Fibroblast of gingiva (primary cell): ENCODE data around the gene GRK5.

ENCODE experiments used
- DNase-seq: peaks from one replicate; pipeline ENCODE4 v3.0.0-alpha.2; 2011; ENCODE audit warnings: low read depth

The GRK5 gene

GRCh38 chr10:119406601-119407253, 199.4 kb downstream of the GRK5 start:
- DNase-seq = no peak

- DNase-seq = no peak
Measured at GRCh38 chr10:119407254-119407777, 199.9 kb downstream of the GRK5 start.

GRCh38 chr10:119408072-119408471, 200.7 kb downstream of the GRK5 start:
- no peak for DNase-seq

- no peak for DNase-seq
Measured at GRCh38 chr10:119408969-119409371, 201.6 kb downstream of the GRK5 start.

- no peak for DNase-seq
Measured at GRCh38 chr10:119409385-119409784, 202.0 kb downstream of the GRK5 start.

GRCh38 chr10:119409906-119410305, 202.5 kb downstream of the GRK5 start:
- no peak for DNase-seq

GRCh38 chr10:119410361-119411116, 203.2 kb downstream of the GRK5 start:
- DNase-seq = no peak

- DNase-seq = peak; percentile 51
Measured at GRCh38 chr10:119412244-119413092, 205.1 kb downstream of the GRK5 start.

GRCh38 chr10:119413093-119413453, 205.7 kb downstream of the GRK5 start:
- peak; percentile 60 for DNase-seq

- no peak for DNase-seq
Measured at GRCh38 chr10:119413471-119414080, 206.2 kb downstream of the GRK5 start.

GRCh38 chr10:119414081-119414611, 206.8 kb downstream of the GRK5 start:
- peak; percentile 96 for DNase-seq

GRCh38 chr10:119415121-119415520, 207.8 kb downstream of the GRK5 start:
- no peak for DNase-seq

- DNase-seq = no peak
Measured at GRCh38 chr10:119415536-119416503, 208.4 kb downstream of the GRK5 start.

- DNase-seq = no peak
Measured at GRCh38 chr10:119416855-119417254, 209.5 kb downstream of the GRK5 start.

- no peak for DNase-seq
Measured at GRCh38 chr10:119417852-119418251, 210.5 kb downstream of the GRK5 start.

GRCh38 chr10:119418362-119418761, 211.0 kb downstream of the GRK5 start:
- no peak for DNase-seq

GRCh38 chr10:119419931-119420330, 212.6 kb downstream of the GRK5 start:
- DNase-seq = no peak

- no peak for DNase-seq
Measured at GRCh38 chr10:119420950-119421875, 213.8 kb downstream of the GRK5 start.

- peak; percentile 70 for DNase-seq
Measured at GRCh38 chr10:119421891-119422681, 214.7 kb downstream of the GRK5 start.
